ENCODE data around the gene B3GNT9.

- TF ChIP-seq CTCF (IDR thresholded peaks at IDR 0.05; ENCODE audit: low read length) (no peak), EZH2 (optimal IDR thresholded peaks at IDR 0.05; ENCODE audit: low read depth, low read length) (no peak), EZH2phosphoT487 (IDR thresholded peaks at IDR 0.05; ENCODE audit: low read length) (no peak)
Measured at GRCh38 chr16:67149276-67150046, 1.3 kb downstream of the B3GNT9 start.
